ENCODE measurements around the gene LDLRAD4. TPM values are rescaled to one million over a fixed set of nuclear protein-coding genes. Genes with fewer than 3 reads are reported as not detected.

Gene LDLRAD4
- total RNA-seq, 1 experiment from 2014 or later: 1.7 TPM

- BruUV-seq (replicated peaks): no TSS peak
- Histone ChIP-seq H3K79me2 (ENCODE audit: low read depth) (no peaks in the 10 kb centered on the region), H3K36me3 (ENCODE audit: low read depth) (no peaks in the 10 kb centered on the region), H3F3A (ENCODE audit: insufficient read depth, low read depth) (no peaks in the 10 kb centered on the region), H3K4me2 (no peak overlapping the region), H3K4me3 (no peak overlapping the region), H3K27ac (no peak overlapping the region), H4K20me1 (ENCODE audit: insufficient read depth) (no peaks in the 10 kb centered on the region), H3K4me1 (replicated peaks; ENCODE audit: insufficient read depth) (no peaks in the 10 kb centered on the region), H2AFZ (no peak overlapping the region), H3K27me3 (ENCODE audit: insufficient read depth, low read depth) (peaks cover 65% of the 10 kb centered on the region), H3K9me2 (ENCODE audit: insufficient read depth) (no peaks in the 10 kb centered on the region), H3K9me3 (ENCODE audit: insufficient read depth, low read depth) (no peaks in the 10 kb centered on the region)
- DNase-seq: no peak
- intact Hi-C loops (cut with micrococcal nuclease; ENCODE audit: unreplicated experiment): no loop called here
- TF ChIP-seq EZH2 (IDR thresholded peaks at IDR 0.05; ENCODE audit: low read depth) (no peak), CTCF (conservative IDR thresholded peaks at IDR 0.05) (no peak)
- ChIA-PET POLR2A (ENCODE audit: unreplicated experiment) (no interaction called here), CTCF (no interaction called here)
Measured at GRCh38 chr18:13502585-13502984, 284.0 kb downstream of the LDLRAD4 start.

- Histone ChIP-seq H3K4me2 (no peak overlapping the region), H3F3A (ENCODE audit: insufficient read depth, low read depth) (no peaks in the 10 kb centered on the region), H3K27me3 (ENCODE audit: insufficient read depth, low read depth) (peaks cover 70% of the 10 kb centered on the region), H3K9me2 (ENCODE audit: insufficient read depth) (no peaks in the 10 kb centered on the region), H3K4me1 (replicated peaks; ENCODE audit: insufficient read depth) (no peaks in the 10 kb centered on the region), H4K20me1 (ENCODE audit: insufficient read depth) (no peaks in the 10 kb centered on the region), H3K36me3 (ENCODE audit: low read depth) (no peaks in the 10 kb centered on the region), H3K4me3 (no peak overlapping the region), H2AFZ (no peak overlapping the region), H3K9me3 (ENCODE audit: insufficient read depth, low read depth) (no peaks in the 10 kb centered on the region), H3K79me2 (ENCODE audit: low read depth) (no peaks in the 10 kb centered on the region), H3K27ac (no peak overlapping the region)
- no TSS peak for BruUV-seq (replicated peaks)
- POLR2A ChIA-PET (ENCODE audit: unreplicated experiment): no interaction called here
- DNase-seq: no peak
- CTCF ChIA-PET: no interaction called here
- intact Hi-C loops (cut with micrococcal nuclease; ENCODE audit: unreplicated experiment): no loop called here
- TF ChIP-seq CTCF (conservative IDR thresholded peaks at IDR 0.05) (no peak), EZH2 (IDR thresholded peaks at IDR 0.05; ENCODE audit: low read depth) (no peak)
Measured at GRCh38 chr18:13503836-13504235, 285.3 kb downstream of the LDLRAD4 start.

- Histone ChIP-seq H3K36me3 (ENCODE audit: low read depth) (no peaks in the 10 kb centered on the region), H3K9me2 (ENCODE audit: insufficient read depth) (no peaks in the 10 kb centered on the region), H4K20me1 (ENCODE audit: insufficient read depth) (no peaks in the 10 kb centered on the region), H3K4me1 (replicated peaks; ENCODE audit: insufficient read depth) (no peaks in the 10 kb centered on the region), H2AFZ (no peak overlapping the region), H3K79me2 (ENCODE audit: low read depth) (no peaks in the 10 kb centered on the region), H3F3A (ENCODE audit: insufficient read depth, low read depth) (no peaks in the 10 kb centered on the region), H3K27ac (no peak overlapping the region), H3K4me3 (no peak overlapping the region), H3K27me3 (ENCODE audit: insufficient read depth, low read depth) (peaks cover 80% of the 10 kb centered on the region), H3K9me3 (ENCODE audit: insufficient read depth, low read depth) (no peaks in the 10 kb centered on the region), H3K4me2 (no peak overlapping the region)
- no peak for DNase-seq
- TF ChIP-seq EZH2 (IDR thresholded peaks at IDR 0.05; ENCODE audit: low read depth) (no peak), CTCF (conservative IDR thresholded peaks at IDR 0.05) (no peak)
- BruUV-seq (replicated peaks): no TSS peak
- intact Hi-C loops (cut with micrococcal nuclease; ENCODE audit: unreplicated experiment): no loop called here
- ChIA-PET POLR2A (ENCODE audit: unreplicated experiment) (no interaction called here), CTCF (no interaction called here)
Measured at GRCh38 chr18:13505780-13506345, 287.3 kb downstream of the LDLRAD4 start.

Data from PC-9 (cell line).